Stimulated activated CD4-positive, alpha-beta T cell treated with anti-CD3 and anti-CD28 coated beads, Interleukin-12 subunit alpha, Interleukin-12 subunit beta, amount 100 ng/mL, for 48 hours (primary cell): ENCODE results near the gene ACTR2.

Experiments
- DNase-seq, 3 donors: peaks; one replicate each; pipeline ENCODE4 v3.0.0-alpha.2; 2020; ENCODE audit warnings: low read depth in 2 of 3, low spot score in 1 of 3

Gene ACTR2

GRCh38 chr2:65277791-65278483 lies 50.3 kb downstream of the ACTR2 start:
- DNase-seq = no peak

- no peak for DNase-seq
Observed at GRCh38 chr2:65278531-65278981, 50.9 kb downstream of the ACTR2 start.

- DNase-seq = no peak
Observed at GRCh38 chr2:65279756-65280155, 52.1 kb downstream of the ACTR2 start.

GRCh38 chr2:65281627-65282351 lies 54.2 kb downstream of the ACTR2 start:
- DNase-seq = no peak

- DNase-seq = no peak
Observed at GRCh38 chr2:65282477-65283053, 54.9 kb downstream of the ACTR2 start.

- DNase-seq = no peak
Observed at GRCh38 chr2:65287364-65287763, 59.7 kb downstream of the ACTR2 start.

- DNase-seq = no peak
Observed at GRCh38 chr2:65291216-65292105, 63.8 kb downstream of the ACTR2 start.

- DNase-seq = no peak
Observed at GRCh38 chr2:65292106-65292400, 64.4 kb downstream of the ACTR2 start.

- DNase-seq = no peak
Observed at GRCh38 chr2:65292461-65293011, 64.9 kb downstream of the ACTR2 start.

- no peak for DNase-seq
Observed at GRCh38 chr2:65293376-65293775, 65.7 kb downstream of the ACTR2 start.

GRCh38 chr2:65294136-65294535 lies 66.5 kb downstream of the ACTR2 start:
- no peak for DNase-seq

GRCh38 chr2:65294701-65295100 lies 67.1 kb downstream of the ACTR2 start:
- DNase-seq = no peak

GRCh38 chr2:65296971-65297370 lies 69.3 kb downstream of the ACTR2 start:
- no peak for DNase-seq

GRCh38 chr2:65297544-65297943 lies 69.9 kb downstream of the ACTR2 start:
- no peak for DNase-seq

- DNase-seq = no peak
Observed at GRCh38 chr2:65298089-65298488, 70.5 kb downstream of the ACTR2 start.

- DNase-seq = peak; percentile 47 to 60 (median 50)
Observed at GRCh38 chr2:65299246-65299645, 71.6 kb downstream of the ACTR2 start.

GRCh38 chr2:65300134-65300760 lies 72.6 kb downstream of the ACTR2 start:
- no peak for DNase-seq

GRCh38 chr2:65300761-65301711 lies 73.4 kb downstream of the ACTR2 start:
- peak; percentile 60 to 72 (median 70) for DNase-seq

GRCh38 chr2:65305934-65306333 lies 78.3 kb downstream of the ACTR2 start:
- no peak for DNase-seq

GRCh38 chr2:65309699-65310098 lies 82.1 kb downstream of the ACTR2 start:
- DNase-seq = no peak
